ENCODE data around the gene IL16.

Gene IL16

DNA sequence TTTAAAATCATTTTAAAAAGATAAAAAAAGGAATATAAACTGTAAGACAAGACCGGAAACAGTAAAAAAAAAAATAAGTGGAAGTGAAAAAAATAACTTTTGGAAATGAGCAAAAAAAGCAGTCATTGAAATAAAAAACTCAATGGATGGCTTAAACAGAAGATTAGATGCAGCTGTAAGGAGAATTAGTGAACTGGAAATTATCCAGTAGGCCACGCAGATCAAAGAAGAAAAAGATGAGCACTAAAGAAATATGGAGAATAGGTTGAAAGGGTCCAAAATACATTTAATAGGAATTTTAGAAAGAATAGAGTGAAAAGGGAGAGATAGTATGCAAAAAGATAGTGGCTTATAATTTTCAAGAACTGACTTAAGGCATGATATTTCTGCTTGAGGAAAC, 80.3 kb downstream of the IL16 start:
- no peak for DNase-seq (ENCODE audit: low spot score)

DNA sequence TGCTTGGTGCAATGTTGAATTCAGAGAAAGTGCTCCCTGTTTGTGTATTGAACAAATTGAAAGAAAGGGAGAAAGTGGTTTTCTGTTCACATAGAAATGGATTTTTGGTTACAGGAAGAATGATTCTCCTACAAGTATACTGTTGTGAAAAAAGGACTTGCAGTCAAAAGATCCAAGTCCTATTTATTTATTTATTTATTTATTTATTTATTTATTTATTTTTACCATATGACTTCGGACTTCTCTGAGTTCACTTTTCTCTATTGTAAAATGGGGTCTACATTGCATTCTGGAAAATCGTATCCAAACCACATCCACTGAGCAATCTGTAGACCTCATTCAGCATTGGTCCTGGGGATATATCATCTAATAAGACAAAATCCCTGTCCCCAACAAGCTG, 81.2 kb downstream of the IL16 start:
- DNase-seq (ENCODE audit: low spot score): no peak

DNA sequence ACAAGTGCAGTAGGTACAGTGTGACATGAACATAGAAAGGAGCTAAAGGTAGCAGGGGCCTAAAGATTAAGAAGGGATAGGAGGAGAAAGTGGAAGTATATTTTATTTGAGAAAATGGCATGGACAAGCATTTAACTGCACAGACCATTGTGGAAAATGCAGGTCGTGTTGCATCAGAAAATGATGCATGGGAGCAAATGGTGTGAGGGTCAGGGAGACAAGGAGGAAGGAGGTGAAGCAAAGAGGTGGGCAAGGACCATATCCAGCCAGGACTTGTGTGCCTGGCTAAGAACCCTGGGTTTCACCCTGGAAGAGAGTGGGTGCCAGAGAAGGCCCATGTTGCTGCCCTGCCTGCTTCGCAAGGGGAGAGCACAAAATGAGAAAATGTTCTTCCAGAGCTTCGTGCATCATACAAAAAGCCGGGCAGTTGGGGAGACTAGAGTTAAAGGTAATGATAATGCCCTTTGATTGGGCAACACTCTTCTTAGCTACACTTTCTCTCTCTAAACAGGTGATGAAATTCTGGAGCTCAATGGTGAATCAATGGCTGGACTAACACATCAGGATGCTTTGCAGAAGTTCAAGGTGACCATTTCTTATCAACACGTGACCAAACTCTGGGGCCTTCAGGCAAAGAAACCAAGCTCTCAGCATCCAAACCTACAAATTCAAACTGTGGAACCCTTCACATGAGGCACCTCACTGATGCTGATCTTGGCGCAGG, 81.8 kb downstream of the IL16 start:
- no peak for DNase-seq (ENCODE audit: low spot score)

DNA sequence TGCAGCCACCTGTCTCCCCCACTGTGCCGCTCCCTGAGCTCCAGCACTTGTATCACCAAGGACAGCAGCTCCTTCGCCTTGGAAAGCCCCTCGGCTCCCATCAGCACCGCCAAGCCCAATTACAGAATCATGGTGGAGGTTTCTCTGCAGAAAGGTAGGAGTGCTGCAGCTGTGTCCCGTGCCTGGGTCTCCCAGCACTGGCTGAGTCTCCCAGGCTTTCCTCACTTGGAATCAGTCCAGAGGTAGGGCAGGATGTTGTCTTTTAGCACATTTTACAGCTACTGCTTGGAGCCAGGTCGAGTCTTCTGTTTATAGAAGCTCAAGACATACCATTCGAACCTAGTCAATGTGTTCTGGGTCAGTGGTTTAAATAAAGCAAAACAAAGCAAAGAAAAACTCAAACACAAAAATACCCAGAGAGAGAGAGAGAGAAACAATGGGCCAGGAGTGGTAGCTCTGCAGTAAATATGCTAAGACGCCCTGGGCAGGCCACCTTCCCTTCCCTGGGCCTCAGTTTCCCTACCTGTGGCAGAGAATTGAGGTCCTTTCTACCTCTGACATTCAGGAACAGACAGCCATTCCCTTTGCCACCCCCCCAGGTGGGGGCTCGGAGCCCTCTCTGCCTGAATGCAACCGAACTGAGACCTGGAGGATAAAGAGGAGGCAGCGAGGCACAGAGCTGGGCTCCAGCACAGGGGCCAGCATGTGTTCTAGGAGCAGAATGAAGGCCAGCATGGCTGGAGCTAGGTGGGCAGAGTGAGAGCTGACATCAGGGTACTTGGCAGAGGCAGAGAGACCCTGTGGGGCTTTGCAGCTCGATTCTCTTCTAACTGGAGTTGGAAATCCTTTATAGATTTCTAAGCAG, 83.2 kb downstream of the IL16 start:
- DNase-seq (ENCODE audit: low spot score): no peak

DNA sequence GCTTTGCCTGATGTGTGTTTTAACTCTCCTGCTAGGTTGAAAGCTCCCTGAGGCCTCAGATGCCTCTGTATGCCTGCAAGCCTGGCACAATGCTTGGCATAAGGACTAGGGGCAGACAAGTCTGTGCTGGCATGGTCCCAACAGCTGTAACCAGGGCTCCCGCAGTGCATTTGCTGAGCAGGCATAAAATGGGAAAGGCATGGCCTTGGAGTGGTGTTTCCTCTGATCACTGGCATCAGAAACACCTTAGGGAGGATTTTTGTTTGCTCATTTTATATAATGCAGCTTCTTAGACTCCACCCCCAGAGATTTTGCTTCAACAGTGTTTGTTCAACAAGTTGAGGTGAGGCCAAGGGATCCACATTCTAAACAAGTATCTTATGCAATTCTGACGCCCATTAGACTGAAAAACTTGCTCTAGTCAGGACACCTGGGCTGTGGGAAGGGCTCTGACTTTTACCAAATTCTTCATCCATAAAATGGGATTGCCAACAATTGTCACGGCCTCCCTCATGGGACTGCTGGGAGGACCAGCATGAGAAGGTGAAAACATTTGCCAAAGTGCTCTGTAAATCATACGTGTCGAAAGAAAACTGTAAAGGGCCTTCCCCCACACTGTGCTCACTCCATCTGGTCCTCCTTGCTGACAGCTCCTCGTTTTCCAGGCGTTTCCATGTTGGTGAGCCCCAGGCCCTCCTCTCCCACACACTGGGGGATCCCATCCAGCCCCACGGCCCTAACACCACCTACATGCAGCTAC, 84.2 kb downstream of the IL16 start:
- DNase-seq (ENCODE audit: low spot score): no peak

DNA sequence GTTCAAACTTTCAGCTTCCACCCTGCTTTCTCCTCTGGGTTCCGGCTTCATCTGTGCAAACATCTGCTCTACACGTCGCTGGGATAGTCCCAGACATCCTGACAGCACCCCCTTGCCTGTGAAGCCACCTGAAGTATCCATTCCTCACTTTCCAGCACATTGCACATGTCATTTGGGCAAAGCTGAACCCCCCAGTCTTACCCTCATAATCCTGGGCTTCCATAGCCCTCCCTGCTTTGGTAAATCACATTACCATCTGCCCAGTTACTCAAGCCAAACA, 84.7 kb downstream of the IL16 start:
- DNase-seq (ENCODE audit: low spot score): no peak

DNA sequence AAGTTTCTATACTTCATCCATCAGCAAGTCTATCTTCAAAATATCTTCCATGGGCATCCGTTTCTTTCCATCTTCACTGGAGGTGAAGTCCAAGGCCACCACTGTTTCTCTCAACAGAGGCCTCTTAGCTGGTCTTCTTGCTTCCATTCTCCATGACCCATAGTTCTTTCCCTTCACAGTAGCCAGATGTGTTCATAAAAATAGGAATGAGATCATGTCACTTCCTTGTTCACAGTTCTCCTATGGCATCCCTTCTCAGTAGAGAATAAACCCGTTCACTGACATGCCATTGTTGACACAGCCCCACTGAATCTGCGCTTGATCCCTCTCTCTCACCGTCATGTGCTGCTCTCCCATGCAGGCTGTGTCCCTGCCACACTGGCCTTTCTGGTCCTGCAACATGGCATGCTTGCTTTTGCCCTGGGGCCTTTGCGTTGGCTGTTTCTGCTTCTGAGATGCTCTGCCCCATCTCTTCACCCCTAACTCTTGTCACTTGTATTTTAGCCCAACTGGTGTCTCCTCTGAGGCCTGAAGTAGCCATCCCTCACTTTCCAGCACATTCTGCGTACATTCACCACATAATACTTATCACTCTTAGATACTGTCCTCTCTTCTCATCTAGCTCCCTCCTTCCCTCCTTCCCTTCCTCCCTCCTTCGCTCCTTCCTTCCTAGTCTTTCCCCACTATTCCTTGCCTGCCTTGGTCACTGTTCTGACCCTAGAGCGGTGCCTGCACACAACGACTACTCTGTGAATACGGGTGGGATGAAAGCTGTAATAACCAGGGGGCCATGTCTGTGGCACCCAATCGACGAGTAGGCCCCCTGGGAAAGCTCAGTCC, 85.3 kb downstream of the IL16 start:
- no peak for DNase-seq (ENCODE audit: low spot score)

DNA sequence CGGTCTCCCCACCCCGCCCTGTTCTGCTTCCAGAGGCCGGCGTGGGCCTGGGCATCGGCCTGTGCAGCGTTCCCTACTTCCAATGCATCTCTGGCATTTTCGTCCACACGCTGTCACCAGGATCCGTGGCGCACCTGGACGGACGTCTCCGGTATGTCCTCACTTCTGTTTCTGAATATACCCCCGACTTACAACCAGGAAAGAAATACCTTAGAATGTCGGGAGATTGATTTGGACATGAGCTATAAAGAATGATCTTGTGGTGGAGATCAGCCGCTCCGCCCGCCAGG, 85.9 kb downstream of the IL16 start:
- DNase-seq (ENCODE audit: low spot score): no peak

DNA sequence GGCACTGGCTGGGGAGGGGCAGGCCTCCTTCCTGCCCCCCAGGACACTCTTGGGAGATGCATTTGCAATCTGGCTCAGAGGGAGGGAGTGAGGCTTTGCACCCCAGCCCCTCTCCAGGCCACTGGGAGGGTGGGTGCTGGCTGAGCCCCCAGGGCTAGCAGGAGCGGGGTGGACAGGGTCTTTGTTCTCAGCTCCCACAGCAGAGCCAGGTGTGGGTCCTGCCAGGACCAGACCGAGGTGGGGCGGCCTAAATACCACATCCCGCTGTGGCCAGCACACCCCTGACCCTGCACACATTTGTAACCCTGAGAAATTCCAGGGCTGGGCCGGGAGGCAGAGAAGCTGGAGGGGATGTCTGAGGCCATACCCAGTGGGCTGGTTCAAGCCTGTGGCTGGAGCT, 86.2 kb downstream of the IL16 start:
- no peak for DNase-seq (ENCODE audit: low spot score)

DNA sequence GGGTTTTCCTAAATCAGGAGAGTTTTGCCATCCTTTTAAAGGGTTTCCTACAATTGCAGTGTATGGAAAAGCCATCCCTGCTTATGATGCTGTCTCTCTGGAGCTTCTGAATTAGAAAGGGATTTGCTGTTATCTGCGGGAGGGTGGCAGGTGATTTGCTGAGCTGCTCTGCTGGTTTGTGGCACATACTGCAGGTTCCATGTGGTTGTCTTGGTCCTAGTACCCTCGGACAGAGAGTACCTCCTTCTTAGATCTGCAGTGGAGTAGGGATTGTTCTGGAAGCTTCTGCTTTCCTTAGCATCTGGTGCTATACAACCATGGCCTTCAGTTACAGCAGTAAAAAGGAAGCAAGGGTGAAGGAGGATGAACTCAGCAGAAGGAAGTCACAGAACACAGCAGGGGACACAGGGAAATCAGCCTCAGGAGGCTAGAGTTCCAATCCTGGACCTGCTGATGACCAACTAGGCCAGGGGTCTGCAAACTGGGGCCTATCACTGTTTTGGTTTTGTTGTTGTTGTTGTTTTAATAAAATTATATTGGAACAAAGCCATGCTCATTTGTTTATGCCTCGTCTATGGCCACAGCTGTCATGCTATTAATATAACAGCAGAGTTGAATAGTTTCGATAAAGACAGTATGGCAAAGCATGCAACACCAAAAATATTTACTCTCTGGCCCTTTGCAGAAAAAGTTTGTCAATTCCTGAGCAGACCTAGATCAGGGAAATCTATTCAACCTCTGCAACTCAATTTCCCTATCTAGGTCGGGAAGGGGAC, 87.8 kb downstream of the IL16 start:
- no peak for DNase-seq (ENCODE audit: low spot score)

DNA sequence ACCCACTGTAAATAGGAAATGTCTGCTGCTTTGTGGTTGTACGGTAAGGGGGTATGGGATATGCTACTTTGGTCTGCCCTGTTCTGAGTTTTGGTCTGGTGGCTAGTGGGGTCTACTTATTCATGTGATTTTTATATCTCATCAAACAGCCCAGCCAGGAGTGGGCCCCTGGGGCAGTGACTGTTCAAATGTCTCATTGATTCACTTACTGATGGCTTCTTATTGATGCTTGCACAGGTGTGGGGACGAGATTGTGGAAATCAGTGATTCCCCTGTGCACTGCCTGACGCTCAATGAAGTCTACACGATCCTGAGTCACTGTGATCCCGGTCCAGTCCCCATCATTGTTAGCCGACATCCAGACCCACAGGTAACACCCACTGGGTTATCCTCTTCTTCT, 88.8 kb downstream of the IL16 start:
- DNase-seq (ENCODE audit: low spot score): no peak

DNA sequence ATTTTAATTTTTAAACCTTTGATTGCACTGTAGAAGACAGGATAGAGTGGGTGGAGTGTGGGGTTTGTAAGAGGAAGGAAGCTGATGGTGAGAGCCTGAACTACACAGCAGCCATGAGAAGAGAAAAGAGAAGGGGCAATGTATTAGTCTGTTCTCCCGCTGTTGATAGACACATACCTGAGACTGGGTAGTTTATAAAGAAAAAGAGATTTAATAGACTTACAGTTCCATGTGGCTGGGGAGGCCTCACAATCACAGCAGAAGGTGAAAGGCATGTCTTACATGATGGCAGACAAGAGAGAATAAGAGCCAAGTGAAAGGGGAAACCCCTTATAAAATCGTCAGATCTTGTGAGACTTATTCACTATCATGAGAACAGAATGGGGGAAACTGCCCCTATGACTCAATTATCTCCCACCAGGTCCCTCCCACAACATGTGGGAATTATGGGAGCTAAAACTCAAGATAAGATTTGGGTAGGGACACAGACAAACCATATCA, 90.0 kb downstream of the IL16 start:
- DNase-seq (ENCODE audit: low spot score): no peak

DNA sequence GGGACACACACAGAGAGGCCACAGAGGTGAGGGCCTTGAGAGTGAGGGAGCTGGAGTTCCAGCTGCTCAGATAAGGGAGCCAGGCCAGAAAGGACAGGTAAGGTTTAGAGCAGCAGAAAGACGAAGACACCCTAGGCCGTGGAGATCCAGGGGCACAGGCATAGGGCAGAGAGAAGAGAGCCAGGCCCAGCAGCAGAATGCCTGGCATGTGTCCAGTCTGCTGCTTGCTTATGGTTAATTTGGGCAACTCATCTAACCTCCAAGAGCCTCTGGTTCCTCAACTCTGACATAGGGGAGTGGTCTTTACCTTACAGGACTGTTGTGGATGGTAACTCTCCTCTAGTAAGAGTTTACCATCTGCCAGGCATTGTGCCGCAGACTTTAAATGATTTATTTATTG, 91.4 kb downstream of the IL16 start:
- DNase-seq (ENCODE audit: low spot score): no peak

DNA sequence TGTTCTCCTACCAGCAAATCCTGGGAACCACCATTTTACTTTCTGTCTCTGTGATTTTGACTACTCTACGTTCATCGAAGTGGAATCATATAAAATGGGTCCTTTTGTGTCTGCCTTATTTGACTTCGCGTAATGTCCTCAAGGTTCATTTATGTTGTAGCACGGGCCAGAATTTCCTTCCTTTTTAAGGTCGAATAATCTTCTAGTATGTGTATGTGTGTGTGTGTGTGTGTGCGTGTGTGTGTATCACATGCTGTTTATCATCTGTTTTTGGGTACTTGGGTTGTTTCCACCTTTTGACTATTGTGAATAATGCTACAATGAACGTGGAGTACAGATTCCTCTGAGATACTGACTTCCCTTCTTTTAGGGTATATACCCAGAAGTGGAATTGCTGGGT, 91.9 kb downstream of the IL16 start:
- DNase-seq (ENCODE audit: low spot score): no peak

DNA sequence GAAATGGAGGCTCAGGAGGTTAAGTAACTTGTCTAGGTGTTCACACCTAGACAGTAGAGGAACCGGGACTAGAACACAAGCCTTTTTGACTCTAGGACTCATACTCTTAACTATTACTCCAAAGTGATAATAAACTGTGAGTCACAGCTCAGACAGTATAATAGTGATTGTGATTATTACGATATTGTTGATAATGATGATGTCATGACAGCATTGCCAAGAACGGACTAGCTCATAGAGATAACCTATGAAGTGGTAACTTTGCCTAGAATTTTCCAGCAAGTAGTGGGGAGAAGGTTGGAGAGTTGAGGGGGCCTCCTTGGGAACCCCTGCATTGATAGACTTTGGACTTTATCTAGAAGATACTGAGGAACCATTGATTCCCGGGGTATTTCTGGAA, 93.2 kb downstream of the IL16 start:
- DNase-seq (ENCODE audit: low spot score): no peak

DNA sequence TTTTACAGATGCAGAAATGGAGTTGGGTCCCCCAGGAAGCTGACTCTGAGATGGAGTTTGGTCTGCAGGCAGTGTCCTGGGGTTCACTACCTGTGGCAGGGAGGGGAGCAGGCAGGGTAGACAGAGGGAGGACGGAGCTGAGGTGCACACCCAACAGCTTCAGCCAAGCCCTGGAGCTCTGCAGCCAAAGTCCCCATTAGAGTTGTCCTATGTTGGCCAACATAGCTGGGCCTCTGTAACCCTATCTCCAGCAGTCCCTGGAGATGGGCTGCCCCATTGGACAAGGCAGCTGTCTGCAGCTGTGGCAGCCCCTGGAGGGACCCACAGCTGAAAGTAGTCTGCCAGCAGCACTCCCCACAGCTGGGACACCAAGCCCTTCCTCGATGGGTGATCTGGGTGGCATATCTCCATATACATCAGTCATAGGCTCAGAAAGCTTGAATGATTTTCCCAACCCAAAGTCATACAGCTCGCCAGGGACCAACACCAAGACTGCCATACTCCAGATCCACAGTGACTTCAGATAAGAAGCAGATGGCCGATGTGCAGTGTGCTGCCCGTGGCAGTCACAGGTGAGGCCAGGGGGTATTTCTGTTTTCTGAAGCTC, 95.3 kb downstream of the IL16 start:
- DNase-seq (ENCODE audit: low spot score): no peak

DNA sequence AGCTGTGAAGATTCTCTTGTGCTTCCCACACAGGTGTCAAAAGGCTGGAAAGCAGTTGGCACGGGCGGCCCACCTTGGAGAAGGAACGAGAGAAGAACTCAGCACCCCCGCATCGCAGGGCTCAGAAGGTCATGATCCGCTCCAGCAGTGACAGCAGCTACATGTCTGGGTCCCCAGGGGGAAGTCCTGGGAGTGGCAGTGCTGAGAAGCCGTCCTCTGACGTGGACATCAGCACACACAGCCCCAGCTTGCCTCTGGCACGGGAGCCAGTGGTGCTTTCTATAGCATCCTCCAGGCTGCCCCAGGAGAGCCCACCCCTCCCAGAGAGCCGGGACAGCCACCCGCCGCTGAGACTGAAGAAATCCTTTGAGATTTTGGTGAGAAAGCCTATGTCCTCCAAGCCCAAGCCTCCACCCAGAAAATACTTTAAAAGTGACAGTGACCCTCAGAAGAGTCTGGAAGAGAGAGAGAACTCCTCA, 95.9 kb downstream of the IL16 start:
- no peak for DNase-seq (ENCODE audit: low spot score)

DNA sequence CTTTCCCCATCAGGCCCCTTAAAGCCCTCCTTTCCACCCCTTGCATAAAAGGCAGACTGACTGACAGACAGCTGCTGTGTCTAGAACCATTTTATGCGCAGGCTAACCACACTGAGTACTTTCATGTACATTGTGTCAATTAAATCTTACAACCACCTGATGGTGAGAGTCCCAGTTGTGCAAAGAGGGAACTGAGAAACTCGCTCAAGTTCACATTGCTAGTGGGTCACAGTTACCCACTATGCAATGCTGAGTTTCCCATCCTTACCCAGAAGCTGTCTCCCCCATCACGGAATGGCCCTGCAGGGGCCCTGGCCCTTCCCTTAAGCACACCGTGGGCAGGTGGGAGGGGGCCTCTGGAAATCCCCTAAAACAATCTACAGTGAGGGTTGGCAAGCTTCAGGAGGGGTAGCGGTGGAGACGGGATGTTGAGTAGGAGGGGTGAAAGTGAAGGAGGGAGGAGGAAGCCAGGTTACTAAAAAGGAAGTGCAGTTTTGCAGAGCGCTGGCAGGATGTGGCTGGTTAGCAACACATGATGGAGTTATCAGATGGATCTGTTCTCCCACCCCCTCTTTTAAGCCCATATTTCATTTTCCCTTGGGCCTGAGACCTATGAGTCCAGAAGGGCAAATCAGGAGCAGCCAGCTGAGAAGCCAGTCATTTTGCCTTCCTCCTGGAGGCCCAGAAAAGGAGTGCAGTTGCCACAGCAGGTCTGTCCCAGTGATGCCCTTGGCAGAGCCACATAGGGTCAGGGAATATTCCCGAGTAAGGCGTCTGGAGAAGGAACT, 97.2 kb downstream of the IL16 start:
- no peak for DNase-seq (ENCODE audit: low spot score)

DNA sequence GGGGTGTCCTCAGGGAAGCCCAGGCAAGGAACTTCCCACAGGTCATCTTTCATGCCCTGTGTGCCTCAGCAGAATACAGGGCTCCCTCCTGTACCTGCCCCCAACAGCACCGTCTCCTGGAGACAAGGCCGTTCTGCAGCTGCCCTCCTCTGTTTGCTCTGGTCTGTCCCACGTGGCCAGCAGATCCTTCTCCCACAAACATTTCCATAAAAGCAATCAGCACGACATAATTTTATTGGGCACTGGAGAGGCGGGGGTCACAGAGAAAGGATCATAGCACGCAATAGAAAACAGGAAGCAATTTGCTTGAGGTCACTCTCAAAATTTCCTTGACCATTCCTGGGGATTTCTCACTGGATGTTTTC, 97.8 kb downstream of the IL16 start:
- no peak for DNase-seq (ENCODE audit: low spot score)

DNA sequence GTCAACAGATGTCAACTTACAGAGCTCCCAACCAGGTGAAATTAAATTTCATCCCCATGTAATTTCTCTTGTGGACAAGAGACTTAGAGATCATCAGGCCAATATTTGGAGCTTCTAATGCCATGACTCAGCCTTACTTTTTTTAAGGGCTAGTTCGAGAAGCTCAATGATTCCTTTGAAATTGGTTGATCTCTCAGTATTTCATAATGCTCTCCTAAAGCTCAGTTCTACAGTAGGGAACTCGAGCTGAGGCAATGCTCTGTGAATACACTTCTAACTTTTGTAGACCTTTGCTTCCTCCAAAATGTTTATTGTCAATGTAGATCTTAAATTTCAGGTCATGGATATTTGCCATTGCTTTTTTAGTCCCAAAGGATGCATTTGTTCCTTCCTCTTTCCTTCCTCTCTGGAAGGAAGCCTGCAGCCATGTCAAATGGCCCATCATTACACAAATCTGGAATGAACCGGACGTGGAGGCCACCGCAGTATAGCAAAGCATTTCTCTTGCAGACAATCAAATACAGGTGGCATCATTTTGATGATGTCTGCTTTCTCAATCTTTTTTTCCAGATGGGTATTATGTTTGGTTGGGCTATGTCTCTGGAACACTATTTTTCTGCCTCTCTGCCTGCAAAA, 98.9 kb downstream of the IL16 start:
- no peak for DNase-seq (ENCODE audit: low spot score)

All from hematopoietic multipotent progenitor cell treated with erythropoietin and hydrocortisone succinate and interleukin-3 and kit ligand, for 17 days (in vitro differentiated cells).